ENCODE data around the gene ENOX2.

The ENOX2 gene

DNA sequence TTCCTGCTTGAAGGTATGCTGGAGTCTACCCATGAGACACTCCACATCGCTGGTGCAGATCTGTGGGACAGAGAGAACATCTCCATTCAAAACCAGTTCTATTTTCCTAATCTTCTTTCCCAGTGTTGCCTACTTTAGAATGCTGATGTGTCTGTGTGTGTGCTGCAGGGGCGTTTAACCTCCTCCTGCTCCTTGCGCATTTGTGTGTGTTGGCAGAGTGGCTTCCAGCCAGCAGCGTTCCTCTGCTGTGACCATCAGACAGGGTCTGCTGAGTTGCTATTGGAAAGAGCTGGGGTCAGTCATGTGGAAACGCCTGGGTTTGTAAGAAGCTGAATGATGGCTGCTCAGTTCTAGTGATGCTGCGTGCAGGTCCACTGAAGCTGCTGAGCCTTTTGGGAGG is 277.6 kb downstream of the ENOX2 start:
- DNase-seq (ENCODE audit: low read depth), result no peak

DNA sequence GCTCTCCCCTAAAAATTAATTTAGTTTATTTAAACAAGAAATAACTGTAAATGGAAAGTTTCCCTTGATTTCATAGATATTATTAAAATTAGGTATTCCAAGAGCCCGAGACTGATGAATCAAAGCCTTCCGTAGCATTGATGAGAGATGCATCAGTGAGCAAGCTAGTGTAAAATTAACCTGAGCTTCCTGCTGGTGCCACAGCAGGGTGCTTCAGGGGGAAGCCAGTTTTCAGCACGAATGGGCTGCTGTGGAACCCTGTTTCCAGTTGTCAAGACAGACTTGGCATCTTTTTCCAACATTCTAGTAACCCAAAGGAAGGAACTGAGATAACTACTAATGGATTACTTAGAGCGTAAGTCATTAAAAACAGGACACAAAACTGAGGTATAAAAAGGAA is 279.5 kb downstream of the ENOX2 start:
- no peak for DNase-seq (ENCODE audit: low read depth)

DNA sequence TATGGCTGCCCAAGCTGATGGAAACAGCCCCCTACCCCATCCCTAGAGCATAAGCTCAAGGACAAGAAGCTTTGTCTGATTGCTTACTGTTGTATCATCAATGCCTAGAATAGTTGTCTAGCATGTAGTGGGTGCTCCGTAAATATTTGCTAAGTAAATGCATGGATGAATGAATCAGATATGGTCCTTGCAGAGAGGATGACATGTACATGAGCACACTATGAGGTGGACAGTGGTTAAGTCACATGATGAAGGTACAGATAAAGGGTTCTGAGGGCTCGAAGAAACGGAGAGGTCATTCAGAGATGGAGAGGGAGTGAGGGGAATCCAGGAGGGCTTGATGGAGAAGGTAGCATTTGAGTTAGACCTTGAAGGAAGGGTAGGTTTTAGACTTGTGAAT is 287.1 kb downstream of the ENOX2 start:
- DNase-seq (ENCODE audit: low read depth), result no peak

- no peak for DNase-seq (ENCODE audit: low read depth)
These were observed 295.6 kb downstream of the ENOX2 start for GRCh38 chrX:130607431-130607830.

GRCh38 chrX:130606425-130606824 is 296.6 kb downstream of the ENOX2 start:
- DNase-seq (ENCODE audit: low read depth), result no peak

GRCh38 chrX:130604882-130605281 is 298.1 kb downstream of the ENOX2 start:
- DNase-seq (ENCODE audit: low read depth), result no peak

- no peak for DNase-seq (ENCODE audit: low read depth)
These were observed 308.5 kb downstream of the ENOX2 start for GRCh38 chrX:130594453-130594916.

DNA sequence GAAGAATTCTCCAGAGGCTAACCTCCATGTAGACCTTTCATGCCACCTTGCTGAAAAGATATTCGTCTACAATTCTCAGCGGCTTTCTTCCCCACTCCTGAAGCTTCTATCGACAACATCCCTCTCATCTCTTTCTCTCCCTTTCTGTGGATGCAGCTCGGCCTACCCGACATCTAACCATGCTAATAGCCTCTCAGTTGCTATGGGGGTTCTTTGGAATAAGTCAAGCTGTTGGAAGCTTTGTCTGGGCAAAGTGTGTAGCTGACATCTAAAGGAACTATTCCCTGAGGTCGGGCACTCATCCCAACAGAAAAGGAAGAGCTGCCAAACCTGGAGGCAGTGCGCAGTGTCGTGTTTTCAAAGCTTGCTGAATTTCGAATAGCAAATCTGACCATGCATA is 309.1 kb downstream of the ENOX2 start:
- no peak for DNase-seq (ENCODE audit: low read depth)

DNA sequence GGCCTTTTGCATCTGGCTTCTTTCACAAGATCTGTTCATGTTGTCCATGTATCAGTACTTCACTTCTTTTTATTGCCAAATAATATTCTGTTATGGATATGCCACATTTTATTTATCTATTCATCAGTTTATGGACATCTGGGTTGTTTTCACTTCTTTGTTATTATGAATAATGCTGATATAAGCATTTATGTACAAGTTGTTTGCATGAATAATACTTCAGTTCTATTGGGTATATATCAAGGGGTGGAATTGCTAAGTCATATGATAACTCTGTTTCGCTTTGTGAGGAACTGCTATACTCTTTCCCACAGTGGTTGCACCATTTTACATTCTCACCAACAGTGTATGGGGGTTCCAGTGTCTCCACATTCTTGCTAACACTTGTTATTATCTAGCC is 310.8 kb downstream of the ENOX2 start:
- no peak for DNase-seq (ENCODE audit: low read depth)

DNA sequence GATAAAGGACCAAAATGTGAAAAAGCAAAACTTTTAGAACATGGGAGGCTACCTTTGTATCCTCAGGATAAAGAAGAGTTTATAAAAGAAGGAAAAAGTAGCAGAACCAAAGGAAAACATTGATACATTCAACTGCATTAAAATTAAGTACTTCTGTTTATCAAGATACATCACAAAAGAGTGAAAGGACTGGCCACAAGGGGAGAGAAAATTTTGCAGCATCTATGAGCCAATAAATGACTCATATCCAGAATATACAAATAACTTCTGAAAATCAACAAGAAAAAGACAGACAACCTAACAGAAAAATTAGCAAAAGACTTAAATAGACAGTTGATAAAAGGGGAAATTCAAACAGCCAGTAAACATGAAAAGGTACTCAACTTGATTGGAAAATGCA is 324.1 kb downstream of the ENOX2 start:
- no peak for DNase-seq (ENCODE audit: low read depth)

- no peak for DNase-seq (ENCODE audit: low read depth)
These were observed 325.6 kb downstream of the ENOX2 start for GRCh38 chrX:130577431-130577830.

GRCh38 chrX:130575831-130576389 is 327.1 kb downstream of the ENOX2 start:
- DNase-seq (ENCODE audit: low read depth), result no peak
